Measurements from ENCODE around the gene RAD23B.
"Not testable (repeated sequence)": the region's sequence is repeated elsewhere in the genome, so short reads cannot be mapped to it uniquely, and the experiment has no call there.

RAD23B gene

DNA sequence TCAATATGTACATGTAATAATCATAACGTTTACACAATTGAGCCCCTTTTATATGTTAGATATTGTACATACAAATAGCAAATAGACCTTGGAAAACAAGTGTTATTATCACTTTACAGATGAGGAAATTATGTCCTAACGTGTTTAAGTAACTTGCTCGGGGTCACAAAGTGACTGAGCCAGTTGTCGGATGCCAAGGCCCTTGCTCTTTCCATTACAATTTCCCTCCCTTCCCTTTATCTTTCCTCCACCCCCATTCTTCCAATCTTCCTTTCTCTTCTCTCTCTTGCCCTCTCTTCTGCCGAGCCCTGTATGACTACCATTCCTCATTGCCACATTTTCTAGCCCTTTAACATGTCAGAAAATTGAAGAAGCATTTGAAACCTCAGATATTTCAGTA lies 34.4 kb upstream of the RAD23B start:
- no peaks in the 10 kb centered on the region for H3K4me1 ChIP-seq
- no peak overlapping the region for H3K9ac ChIP-seq
- H3K27me3 ChIP-seq (ENCODE audit: control insufficient read depth, insufficient read depth, low read length) = no peaks in the 10 kb centered on the region
- no peak overlapping the region for H3K4me2 ChIP-seq (ENCODE audit: low read length)
- H2AFZ ChIP-seq = no peak overlapping the region
- TF ChIP-seq, protein P1, sequence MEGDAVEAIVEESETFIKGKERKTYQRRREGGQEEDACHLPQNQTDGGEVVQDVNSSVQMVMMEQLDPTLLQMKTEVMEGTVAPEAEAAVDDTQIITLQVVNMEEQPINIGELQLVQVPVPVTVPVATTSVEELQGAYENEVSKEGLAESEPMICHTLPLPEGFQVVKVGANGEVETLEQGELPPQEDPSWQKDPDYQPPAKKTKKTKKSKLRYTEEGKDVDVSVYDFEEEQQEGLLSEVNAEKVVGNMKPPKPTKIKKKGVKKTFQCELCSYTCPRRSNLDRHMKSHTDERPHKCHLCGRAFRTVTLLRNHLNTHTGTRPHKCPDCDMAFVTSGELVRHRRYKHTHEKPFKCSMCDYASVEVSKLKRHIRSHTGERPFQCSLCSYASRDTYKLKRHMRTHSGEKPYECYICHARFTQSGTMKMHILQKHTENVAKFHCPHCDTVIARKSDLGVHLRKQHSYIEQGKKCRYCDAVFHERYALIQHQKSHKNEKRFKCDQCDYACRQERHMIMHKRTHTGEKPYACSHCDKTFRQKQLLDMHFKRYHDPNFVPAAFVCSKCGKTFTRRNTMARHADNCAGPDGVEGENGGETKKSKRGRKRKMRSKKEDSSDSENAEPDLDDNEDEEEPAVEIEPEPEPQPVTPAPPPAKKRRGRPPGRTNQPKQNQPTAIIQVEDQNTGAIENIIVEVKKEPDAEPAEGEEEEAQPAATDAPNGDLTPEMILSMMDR (IDR thresholded peaks at IDR 0.05) = no peak
- H3K4me3 ChIP-seq (ENCODE audit: low read depth, low read length) = no peak overlapping the region
- H3K79me2 ChIP-seq = no peaks in the 10 kb centered on the region
- H3K36me3 ChIP-seq (ENCODE audit: control insufficient read depth, insufficient read depth, low read length) = no peaks in the 10 kb centered on the region
- no peaks in the 10 kb centered on the region for H3K9me3 ChIP-seq (ENCODE audit: control insufficient read depth, low read length)
- H3K27ac ChIP-seq = no peak overlapping the region

DNA sequence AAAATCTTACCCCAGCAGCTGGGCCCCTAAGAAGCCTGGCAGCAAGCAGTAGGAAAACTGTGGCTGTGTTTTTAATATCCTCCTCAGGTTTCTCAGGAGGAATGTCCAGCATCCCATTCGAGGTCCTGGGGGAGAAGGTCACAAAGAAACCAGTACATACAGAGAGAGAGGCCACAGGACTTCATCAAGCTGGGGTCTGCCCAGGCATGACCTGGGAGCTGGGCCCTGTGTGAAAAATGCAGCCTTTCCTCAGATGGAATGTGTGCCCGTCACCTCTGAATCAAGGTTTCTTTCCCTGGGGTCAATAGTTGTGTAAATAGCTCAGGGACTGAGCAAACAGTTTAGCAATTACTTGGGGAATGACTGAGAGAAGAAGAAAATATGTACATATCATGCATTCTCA lies 33.9 kb upstream of the RAD23B start:
- Histone ChIP-seq H3K4me2 (ENCODE audit: low read length) (no peak overlapping the region), H3K4me1 (no peaks in the 10 kb centered on the region), H3K36me3 (ENCODE audit: control insufficient read depth, insufficient read depth, low read length) (no peaks in the 10 kb centered on the region), H3K27me3 (ENCODE audit: control insufficient read depth, insufficient read depth, low read length) (no peaks in the 10 kb centered on the region), H3K79me2 (no peaks in the 10 kb centered on the region), H3K9ac (no peak overlapping the region), H2AFZ (no peak overlapping the region), H3K9me3 (ENCODE audit: control insufficient read depth, low read length) (no peaks in the 10 kb centered on the region), H3K27ac (no peak overlapping the region), H3K4me3 (ENCODE audit: low read depth, low read length) (no peak overlapping the region)
- TF ChIP-seq, protein P1 (IDR thresholded peaks at IDR 0.05) = no peak

DNA sequence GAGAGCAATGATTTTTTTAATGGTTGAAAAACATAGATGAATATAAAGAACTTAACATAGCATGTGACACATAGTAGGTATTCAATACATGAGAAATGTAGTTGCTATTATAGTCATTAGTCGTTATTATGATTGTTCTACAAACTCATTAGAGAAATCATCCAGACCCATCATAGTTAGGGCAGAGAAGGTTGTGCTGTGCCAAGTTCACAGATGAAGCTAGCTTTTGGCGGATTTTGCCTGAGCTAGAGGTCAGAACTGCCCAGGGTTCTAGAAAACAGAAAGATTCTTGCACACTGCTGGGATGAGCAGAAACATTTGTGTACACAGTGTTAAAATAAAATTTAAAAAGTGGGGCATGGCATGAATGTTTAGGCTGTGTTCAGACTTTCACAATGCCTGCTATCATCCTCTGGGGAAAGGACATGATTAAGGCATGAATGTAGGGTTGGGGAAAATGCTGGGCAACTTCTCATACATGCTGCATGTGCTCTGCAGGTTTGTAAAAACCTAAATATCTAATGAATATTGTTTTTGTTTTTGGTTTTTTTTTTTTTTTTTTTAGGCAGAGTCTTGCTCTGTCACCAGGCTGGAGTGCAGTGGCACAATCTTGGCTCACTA lies 33.3 kb upstream of the RAD23B start:
- Histone ChIP-seq H3K27me3 (ENCODE audit: control insufficient read depth, insufficient read depth, low read length) (no peaks in the 10 kb centered on the region), H3K4me1 (no peaks in the 10 kb centered on the region), H2AFZ (no peak overlapping the region), H3K4me3 (ENCODE audit: low read depth, low read length) (no peak overlapping the region), H3K36me3 (ENCODE audit: control insufficient read depth, insufficient read depth, low read length) (no peaks in the 10 kb centered on the region), H3K79me2 (no peaks in the 10 kb centered on the region), H3K9me3 (ENCODE audit: control insufficient read depth, low read length) (no peaks in the 10 kb centered on the region), H3K4me2 (ENCODE audit: low read length) (no peak overlapping the region), H3K27ac (no peak overlapping the region), H3K9ac (no peak overlapping the region)
- TF ChIP-seq, protein P1 (IDR thresholded peaks at IDR 0.05) = no peak

DNA sequence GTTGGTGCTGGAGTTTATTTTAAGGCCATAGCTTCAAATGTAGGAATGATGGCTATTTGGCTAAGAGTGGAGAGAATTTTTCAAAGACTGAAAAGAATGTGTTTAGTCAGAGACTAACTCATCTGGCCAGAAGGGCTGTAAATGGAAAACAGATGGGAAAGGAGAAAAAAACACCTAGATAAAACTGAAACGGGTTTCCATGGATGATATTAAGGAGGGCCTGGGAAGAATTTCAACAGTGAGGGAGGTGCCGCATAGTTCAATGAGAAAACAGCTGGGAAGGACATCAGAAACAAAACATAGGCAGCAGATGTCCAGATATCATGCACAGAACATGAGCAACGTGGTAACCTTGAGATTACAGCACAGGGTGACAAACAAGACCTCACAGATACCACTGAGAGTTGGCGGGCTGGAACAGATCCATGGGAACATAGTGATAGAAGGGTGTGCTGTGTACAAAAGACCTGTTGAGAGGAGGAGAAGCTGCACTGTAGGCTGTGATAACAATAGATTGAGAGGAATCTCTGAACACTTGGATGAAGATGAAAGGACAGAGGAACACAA lies 31.2 kb upstream of the RAD23B start:
- H3K9ac ChIP-seq = no peak overlapping the region
- TF ChIP-seq, protein P1 (IDR thresholded peaks at IDR 0.05) = no peak
- no peaks in the 10 kb centered on the region for H3K36me3 ChIP-seq (ENCODE audit: control insufficient read depth, insufficient read depth, low read length)
- H2AFZ ChIP-seq = no peak overlapping the region
- H3K4me2 ChIP-seq (ENCODE audit: low read length) = no peak overlapping the region
- H3K4me1 ChIP-seq = no peaks in the 10 kb centered on the region
- no peaks in the 10 kb centered on the region for H3K9me3 ChIP-seq (ENCODE audit: control insufficient read depth, low read length)
- no peaks in the 10 kb centered on the region for H3K79me2 ChIP-seq
- no peak overlapping the region for H3K27ac ChIP-seq
- no peak overlapping the region for H3K4me3 ChIP-seq (ENCODE audit: low read depth, low read length)
- no peaks in the 10 kb centered on the region for H3K27me3 ChIP-seq (ENCODE audit: control insufficient read depth, insufficient read depth, low read length)

DNA sequence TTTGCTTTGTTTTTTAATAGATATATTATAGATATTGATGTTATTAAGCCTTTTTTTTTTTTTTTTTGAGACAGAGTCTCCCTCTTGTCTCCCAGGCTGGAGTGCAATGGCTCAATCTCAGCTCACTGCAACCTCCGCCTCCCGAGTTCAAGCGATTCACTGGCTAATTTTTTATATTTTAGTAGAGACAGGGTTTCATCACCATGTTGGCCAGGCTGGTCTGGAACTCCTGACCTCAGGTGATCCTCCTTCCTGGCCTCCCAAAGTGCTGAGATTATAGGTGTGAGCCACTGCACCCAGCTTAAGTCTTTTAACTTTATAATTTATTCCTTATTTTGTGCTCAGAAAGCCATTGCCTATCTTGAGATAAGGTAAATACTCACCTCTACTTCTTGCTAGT lies 24.2 kb upstream of the RAD23B start:
- Histone ChIP-seq H3K9ac (no peak overlapping the region), H3K4me1 (no peaks in the 10 kb centered on the region), H3K4me3 (ENCODE audit: low read depth, low read length) (no peak overlapping the region), H3K9me3 (ENCODE audit: control insufficient read depth, low read length) (no peaks in the 10 kb centered on the region), H2AFZ (no peak overlapping the region), H3K27me3 (ENCODE audit: control insufficient read depth, insufficient read depth, low read length) (no peaks in the 10 kb centered on the region), H3K36me3 (ENCODE audit: control insufficient read depth, insufficient read depth, low read length) (no peaks in the 10 kb centered on the region), H3K4me2 (ENCODE audit: low read length) (no peak overlapping the region), H3K79me2 (no peaks in the 10 kb centered on the region), H3K27ac (no peak overlapping the region)
- TF ChIP-seq, protein P1 (IDR thresholded peaks at IDR 0.05) = no peak

DNA sequence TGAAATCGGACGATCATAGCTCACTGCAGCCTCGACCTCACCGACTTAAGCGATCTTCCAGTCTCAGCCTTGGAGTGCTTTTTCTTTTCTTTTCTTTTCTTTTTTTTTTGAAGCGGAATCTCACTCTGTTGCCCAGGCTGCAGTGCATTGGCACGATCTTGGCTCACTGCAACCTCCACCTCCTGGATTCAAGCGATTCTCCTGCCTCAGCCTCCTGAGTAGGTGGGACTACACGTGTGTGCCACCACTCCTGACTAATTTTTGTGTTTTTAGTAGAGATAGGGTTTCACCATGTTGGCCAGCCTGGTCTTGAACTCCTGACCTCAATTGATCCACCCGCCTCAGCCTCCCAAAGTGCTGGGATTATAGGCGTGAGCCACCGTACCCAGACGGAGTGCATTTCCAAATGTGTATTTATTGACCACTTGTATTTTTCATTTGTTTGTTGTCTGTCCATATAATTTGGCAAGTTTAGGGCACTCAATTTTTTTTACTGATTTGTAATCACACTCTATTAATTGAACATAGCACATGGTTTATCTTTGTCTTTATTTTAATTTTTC lies 23.2 kb upstream of the RAD23B start:
- not testable (repeated sequence) for H3K79me2 ChIP-seq; H3K9ac ChIP-seq; H3K27ac ChIP-seq; H3K4me2 ChIP-seq (ENCODE audit: low read length); H3K27me3 ChIP-seq (ENCODE audit: control insufficient read depth, insufficient read depth, low read length); H3K9me3 ChIP-seq (ENCODE audit: control insufficient read depth, low read length); H3K36me3 ChIP-seq (ENCODE audit: control insufficient read depth, insufficient read depth, low read length); H3K4me3 ChIP-seq (ENCODE audit: low read depth, low read length); H3K4me1 ChIP-seq; H2AFZ ChIP-seq

Measured in parathyroid adenoma (tissue), 2 donors.